Right lobe of liver (tissue), 4 donors: ENCODE results near the gene MIAT.

ENCODE experiments used
- CTCF ChIP-seq, 4 donors: fragments of 200-600 bp in 3 of 4; fragments of 450-650 bp in 1 of 4; IDR thresholded peaks; one replicate each; pipeline versions ENCODE4 v1.5.1 to v1.8.0; 2016 to 2022; ENCODE audit warnings: antibody characterized with exemption in 4 of 4, mild to moderate bottlenecking in 2 of 4
- POLR2A ChIP-seq: fragments of 450-650 bp; IDR thresholded peaks from one replicate; pipeline ENCODE4 v1.6.1; 2017; ENCODE audit warnings: antibody characterized with exemption, mild to moderate bottlenecking
- donor health status: DM: no; HTN: no; CAD: no.
- donor health status: DM: no; HTN: no; CAD: no.
- donor health status: DM: no; HTN: yes; CAD: no.

DNA sequence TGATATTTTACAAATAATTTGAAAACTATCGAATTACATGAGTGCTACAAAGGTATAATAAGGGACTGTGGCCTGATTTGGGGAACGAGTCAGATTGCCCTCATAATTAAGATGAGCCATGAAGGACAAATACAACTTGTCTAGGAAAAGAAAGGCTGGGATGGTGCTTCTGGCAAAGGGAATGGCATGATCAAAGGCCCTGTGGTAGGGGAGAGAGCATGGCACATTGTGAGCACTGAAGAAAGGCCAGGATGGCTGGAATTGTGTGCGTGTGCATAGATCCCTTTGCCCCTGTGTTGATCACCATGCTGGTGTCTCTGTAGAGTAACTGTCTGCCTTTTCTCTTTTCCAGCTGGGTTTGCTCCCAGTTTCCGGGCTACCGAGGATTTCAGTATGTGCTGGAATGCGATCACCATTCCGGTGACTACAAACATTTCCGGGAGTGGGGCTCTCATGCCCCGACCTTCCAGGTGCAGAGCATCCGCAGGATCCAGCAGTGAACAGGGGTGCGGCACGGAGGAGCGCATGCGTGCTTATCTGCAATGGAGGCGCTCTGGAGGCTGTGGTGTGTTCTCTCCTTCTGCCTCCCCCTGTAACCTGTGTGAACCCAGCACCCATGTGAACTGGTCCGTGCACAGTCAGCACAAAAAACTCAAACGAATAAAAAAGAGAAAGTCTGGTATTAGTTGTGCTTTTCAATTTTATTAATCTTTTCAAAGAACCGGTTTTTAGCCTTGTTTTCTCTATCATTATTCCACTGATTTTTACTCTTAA is 27.2 kb upstream of the MIAT start:
- no peak for TF ChIP-seq CTCF (IDR thresholded peaks at IDR 0.05)
- TF ChIP-seq POLR2A: no peak
